ENCODE data around the gene CD99L2. TPM values are rescaled to one million over a fixed set of nuclear protein-coding genes. Genes with fewer than 3 reads are reported as not detected.

CD99L2 gene
- total and polyA plus RNA-seq, 7 donors = 62.7 to 173 (median 118) TPM

DNA sequence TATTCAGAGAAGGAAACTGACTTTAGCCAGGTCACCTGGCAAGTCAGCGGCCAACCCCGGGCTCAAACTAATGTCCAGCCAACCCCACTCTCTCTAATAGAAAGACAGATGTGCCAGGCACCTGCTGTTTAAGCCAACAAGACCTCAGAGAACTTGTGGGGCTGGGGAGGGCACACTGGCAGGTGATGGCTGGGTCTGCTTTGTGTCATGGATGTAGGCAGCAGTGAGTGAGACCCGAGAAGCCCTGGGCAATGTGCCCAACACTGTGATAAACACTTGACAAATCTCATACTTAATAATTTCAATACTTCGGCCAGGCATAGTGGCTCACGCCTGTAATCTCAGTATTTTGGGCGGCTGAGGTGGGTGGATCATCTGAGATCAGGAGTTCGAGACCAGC, 9.0 kb upstream of the CD99L2 start:
- no peaks in the 10 kb centered on the region for H3K4me1 ChIP-seq
- ATAC-seq (peak in 2 of 4 donors; percentile 43 to 45), DNase-seq (no peak)
- no peaks in the 10 kb centered on the region for H3K27me3 ChIP-seq (ENCODE audit: insufficient read depth in 3 of 3, low read length in 2 of 3)
- no peak overlapping the region for H3K27ac ChIP-seq
- H3K4me3 ChIP-seq = no peak overlapping the region
- TF ChIP-seq, protein P1, sequence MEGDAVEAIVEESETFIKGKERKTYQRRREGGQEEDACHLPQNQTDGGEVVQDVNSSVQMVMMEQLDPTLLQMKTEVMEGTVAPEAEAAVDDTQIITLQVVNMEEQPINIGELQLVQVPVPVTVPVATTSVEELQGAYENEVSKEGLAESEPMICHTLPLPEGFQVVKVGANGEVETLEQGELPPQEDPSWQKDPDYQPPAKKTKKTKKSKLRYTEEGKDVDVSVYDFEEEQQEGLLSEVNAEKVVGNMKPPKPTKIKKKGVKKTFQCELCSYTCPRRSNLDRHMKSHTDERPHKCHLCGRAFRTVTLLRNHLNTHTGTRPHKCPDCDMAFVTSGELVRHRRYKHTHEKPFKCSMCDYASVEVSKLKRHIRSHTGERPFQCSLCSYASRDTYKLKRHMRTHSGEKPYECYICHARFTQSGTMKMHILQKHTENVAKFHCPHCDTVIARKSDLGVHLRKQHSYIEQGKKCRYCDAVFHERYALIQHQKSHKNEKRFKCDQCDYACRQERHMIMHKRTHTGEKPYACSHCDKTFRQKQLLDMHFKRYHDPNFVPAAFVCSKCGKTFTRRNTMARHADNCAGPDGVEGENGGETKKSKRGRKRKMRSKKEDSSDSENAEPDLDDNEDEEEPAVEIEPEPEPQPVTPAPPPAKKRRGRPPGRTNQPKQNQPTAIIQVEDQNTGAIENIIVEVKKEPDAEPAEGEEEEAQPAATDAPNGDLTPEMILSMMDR (IDR thresholded peaks at IDR 0.05) = no peak
- 44 to 51% (median 45%) methylated on average over 7 of the region's 7 CpGs for WGBS, 3 donors
- intact Hi-C loops (cut with DNase I) = loop anchor here in 1 of 2 donors (10.0 kb wide), 1 partner anchor 77 kb away; the partner anchor contains the start of gene HMGB3
- no peaks in the 10 kb centered on the region for H3K36me3 ChIP-seq (ENCODE audit: insufficient read depth in 1 of 2, low read depth in 1 of 2)
- H3K9me3 ChIP-seq = no peaks in the 10 kb centered on the region

DNA sequence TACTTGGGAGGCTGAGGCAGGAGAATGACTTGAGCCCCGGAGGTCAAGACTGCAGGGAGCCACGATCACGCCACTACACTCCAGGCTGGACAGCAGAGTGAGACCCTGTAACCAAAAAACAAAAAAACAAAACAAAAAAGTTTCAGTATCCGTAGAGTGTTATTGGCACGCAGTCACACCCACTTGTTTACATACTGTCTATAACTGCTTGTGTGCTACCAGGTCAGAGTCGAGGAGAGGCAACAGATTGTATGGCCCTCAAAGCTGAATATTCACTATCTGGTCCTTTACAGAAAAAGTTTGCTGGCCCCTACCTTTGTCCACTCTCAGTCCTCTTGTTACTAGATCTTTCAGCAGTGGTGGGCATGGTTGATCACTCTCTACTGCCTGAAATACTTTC, 8.2 kb upstream of the CD99L2 start:
- no peak overlapping the region for H3K27ac ChIP-seq
- WGBS, 3 donors = 83 to 92% (median 84%) methylated on average over 6 of the region's 6 CpGs
- intact Hi-C loops (cut with DNase I) = loop anchor here in 1 of 2 donors (10.0 kb wide), 1 partner anchor 78 kb away; the partner anchor contains the start of gene HMGB3

DNA sequence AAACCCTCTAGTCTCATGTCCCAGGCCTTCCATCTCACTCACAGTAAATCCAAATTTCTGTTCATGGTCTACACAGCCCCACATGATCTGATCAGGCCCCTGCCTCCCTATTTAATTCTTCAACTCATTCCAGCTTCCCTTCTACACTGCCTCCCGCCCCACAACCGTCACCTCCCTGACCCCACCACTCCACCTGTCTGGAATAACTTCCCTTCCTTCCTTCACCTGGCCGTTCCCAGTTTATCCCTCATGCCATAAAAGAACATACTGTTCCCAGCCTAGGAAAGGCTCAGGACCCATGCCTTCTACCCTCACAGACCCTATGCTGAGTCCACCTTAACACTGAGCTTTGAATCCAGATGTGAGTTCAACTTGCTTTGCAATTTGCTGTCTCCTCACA, 6.8 kb upstream of the CD99L2 start:
- DNase-seq (no peak), ATAC-seq (no peak)
- 61 to 82% (median 81%) methylated on average over 3 of the region's 3 CpGs for WGBS, 3 donors
- Histone ChIP-seq H3K9me3 (no peaks in the 10 kb centered on the region), H3K4me1 (no peaks in the 10 kb centered on the region), H3K36me3 (ENCODE audit: insufficient read depth in 1 of 2, low read depth in 1 of 2) (no peaks in the 10 kb centered on the region), H3K27ac (no peak overlapping the region), H3K4me3 (no peak overlapping the region), H3K27me3 (ENCODE audit: insufficient read depth in 3 of 3, low read length in 2 of 3) (no peaks in the 10 kb centered on the region)
- intact Hi-C loops (cut with DNase I) = loop anchor here in 1 of 2 donors (10.0 kb wide), 1 partner anchor 80 kb away; the partner anchor contains the start of gene HMGB3
- TF ChIP-seq, protein P1 (IDR thresholded peaks at IDR 0.05) = no peak

More for the DNA sequence above, 8.2 kb upstream of the CD99L2 start:
- no peaks in the 10 kb centered on the region for H3K4me1 ChIP-seq
- TF ChIP-seq, protein P1 (IDR thresholded peaks at IDR 0.05) = no peak
- no peaks in the 10 kb centered on the region for H3K27me3 ChIP-seq (ENCODE audit: insufficient read depth in 3 of 3, low read length in 2 of 3)
- H3K9me3 ChIP-seq = no peaks in the 10 kb centered on the region
- ATAC-seq (no peak), DNase-seq (no peak)
- H3K36me3 ChIP-seq (ENCODE audit: insufficient read depth in 1 of 2, low read depth in 1 of 2) = no peaks in the 10 kb centered on the region
- H3K4me3 ChIP-seq = no peak overlapping the region

DNA sequence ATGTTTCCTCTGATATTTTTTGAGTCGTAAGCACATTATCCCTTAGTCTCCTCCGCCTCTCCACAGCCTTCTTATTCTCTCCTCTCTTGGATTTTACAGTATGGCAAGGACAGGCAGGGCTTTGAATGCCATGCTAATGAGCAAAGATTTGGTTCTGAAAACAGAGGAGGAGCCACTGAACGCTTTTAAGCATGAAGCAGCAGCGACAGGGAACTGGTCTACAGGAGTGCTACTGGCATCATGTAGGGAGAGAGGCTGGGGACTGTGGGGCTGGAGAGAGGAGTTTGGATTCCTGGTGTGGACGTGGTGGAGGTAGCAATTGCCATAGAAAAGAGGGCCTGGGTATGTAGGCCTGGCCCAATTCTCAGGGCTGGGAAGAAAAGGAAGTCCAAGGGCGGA, 4.6 kb upstream of the CD99L2 start:
- intact Hi-C loops (cut with DNase I) = loop anchor here (5.0 to 10.0 kb wide), 2 partner anchors 82 to 131 kb away; partner anchors contain the start of gene HMGB3 (in 1 of the 2)
- no peak for ATAC-seq
- H3K27ac ChIP-seq = no peak overlapping the region

More for the DNA sequence above, 4.6 kb upstream of the CD99L2 start:
- TF ChIP-seq, protein P1 (IDR thresholded peaks at IDR 0.05) = no peak
- H3K36me3 ChIP-seq (ENCODE audit: insufficient read depth in 1 of 2, low read depth in 1 of 2) = no peaks in the 10 kb centered on the region
- H3K4me1 ChIP-seq = no peaks in the 10 kb centered on the region
- 50 to 81% (median 72%) methylated on average over 6 of the region's 6 CpGs for WGBS, 3 donors
- DNase-seq = no peak
- no peak overlapping the region for H3K4me3 ChIP-seq
- no peaks in the 10 kb centered on the region for H3K27me3 ChIP-seq (ENCODE audit: insufficient read depth in 3 of 3, low read length in 2 of 3)
- no peaks in the 10 kb centered on the region for H3K9me3 ChIP-seq
